Stimulated activated CD8-positive, alpha-beta memory T cell treated with anti-CD3 and anti-CD28 coated beads, Interleukin-12 subunit alpha, Interleukin-12 subunit beta, amount 100 ng/mL, for 24 hours (primary cell): ENCODE data around the gene OR5K3.

Experiments
- DNase-seq: peaks from one replicate; pipeline ENCODE4 v3.0.0-alpha.2; 2020; ENCODE audit errors: extremely low read depth

The OR5K3 gene

DNA sequence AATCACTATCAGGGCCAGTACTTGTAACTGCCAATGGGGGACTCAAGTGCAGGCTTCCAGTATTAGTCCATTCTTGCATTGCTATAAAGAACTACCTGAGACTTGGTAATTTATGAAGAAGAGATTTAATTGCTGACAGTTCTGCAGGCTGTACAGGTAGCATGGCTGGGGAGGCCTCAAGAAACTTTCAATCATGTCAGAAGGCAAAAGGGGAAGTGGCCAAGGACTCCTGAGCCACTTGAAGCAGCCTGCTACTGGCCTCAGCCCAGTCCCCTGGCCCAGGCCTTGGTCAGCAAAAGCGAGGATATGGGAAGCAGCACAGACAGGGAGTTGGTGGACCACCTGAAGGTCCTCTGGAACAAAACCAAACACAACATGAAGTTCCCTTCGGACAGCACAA is 43.3 kb downstream of the OR5K3 start:
- no peak for DNase-seq

DNA sequence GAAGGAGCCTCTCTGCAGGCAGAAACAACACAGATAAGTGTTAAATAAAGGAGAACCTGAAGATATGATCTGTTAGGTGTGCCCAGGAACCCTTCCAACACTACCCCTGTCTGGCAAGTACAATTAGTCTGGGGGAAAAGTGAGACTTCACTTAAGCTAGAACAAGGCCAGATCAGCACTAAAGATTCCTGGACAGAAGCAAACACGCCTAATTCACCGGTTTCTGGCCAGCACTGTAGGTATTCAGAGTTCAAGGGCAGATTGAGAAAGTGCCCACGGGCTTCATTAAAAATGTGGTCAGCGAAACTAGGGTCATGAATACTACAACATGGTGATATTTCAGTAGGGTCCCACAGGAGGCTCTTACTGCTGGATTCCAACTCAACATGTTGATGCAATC is 43.9 kb downstream of the OR5K3 start:
- DNase-seq = no peak

DNA sequence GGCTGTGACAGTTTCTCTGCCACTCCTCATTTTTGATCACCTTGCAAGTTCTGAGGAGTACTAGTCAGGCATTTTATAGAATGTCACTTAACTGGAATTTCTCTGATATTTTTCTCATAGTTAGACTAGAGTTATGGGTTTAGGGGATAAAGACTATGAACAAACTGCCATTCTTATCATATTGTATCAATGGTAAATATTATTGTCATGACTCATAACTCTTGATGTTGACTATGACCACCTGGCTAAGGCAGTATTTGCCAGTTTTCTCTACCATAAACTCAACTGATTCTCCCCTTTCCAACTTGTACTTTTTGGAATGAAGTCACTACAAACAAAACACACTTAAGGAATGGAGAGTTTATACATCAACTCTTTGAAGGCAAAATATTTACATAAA is 49.8 kb downstream of the OR5K3 start:
- no peak for DNase-seq
